ENCODE results near the gene EMCN.
"Not testable (repeated sequence)": the region's sequence is repeated elsewhere in the genome, so short reads cannot be mapped to it uniquely, and the experiment has no call there.

The EMCN gene

DNA sequence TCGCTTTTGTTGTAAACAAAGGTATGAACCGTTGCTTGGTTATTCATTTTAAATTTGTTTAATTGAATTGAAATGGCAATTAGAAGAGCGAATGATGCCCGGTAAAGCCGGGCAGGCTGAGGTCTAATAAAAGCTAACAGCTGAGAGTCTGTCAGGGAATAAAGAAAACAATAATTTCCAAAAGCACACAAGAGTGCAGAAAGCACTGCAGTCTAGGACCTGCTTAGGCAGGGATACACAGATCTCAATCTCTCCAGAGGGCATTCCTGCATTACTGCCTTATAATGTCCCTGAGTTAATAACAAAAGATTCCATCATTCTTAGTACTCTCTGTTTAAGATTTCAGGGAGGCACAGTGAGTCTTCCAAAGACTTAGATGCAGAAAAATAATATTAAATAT lies 27.6 kb upstream of the EMCN start:
- no peak overlapping the region for H3K27ac ChIP-seq
- ChIA-PET POLR2A (ENCODE audit: low non-redundant PET) (no interaction called here), CTCF (no interaction called here)
- TF ChIP-seq, protein P1, sequence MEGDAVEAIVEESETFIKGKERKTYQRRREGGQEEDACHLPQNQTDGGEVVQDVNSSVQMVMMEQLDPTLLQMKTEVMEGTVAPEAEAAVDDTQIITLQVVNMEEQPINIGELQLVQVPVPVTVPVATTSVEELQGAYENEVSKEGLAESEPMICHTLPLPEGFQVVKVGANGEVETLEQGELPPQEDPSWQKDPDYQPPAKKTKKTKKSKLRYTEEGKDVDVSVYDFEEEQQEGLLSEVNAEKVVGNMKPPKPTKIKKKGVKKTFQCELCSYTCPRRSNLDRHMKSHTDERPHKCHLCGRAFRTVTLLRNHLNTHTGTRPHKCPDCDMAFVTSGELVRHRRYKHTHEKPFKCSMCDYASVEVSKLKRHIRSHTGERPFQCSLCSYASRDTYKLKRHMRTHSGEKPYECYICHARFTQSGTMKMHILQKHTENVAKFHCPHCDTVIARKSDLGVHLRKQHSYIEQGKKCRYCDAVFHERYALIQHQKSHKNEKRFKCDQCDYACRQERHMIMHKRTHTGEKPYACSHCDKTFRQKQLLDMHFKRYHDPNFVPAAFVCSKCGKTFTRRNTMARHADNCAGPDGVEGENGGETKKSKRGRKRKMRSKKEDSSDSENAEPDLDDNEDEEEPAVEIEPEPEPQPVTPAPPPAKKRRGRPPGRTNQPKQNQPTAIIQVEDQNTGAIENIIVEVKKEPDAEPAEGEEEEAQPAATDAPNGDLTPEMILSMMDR (conservative IDR thresholded peaks at IDR 0.05; ENCODE audit: low read depth), result no peak
- DNase-seq (ENCODE audit: low spot score), result no peak

DNA sequence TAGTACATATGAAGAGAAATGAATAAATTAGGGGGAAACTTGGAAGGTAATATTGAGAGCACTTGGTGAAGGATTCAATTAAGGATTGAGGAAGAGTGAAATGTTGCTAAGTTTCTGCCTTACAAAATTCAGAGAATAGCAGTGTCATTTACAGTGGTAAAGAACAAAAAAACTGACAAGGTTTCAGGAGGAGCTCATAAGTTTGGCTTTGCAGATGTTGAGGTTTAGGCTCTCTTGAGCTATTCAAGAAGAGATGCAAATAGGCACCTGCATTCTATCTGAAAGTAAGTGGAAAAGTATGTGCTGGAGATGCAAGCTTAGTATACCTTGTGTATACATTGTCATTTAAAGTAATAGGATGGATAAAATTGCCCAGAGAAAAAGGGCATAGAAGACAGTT lies 22.3 kb upstream of the EMCN start:
- POLR2A ChIA-PET (ENCODE audit: low non-redundant PET), result no interaction called here
- DNase-seq (ENCODE audit: low spot score), result no peak
- H3K27ac ChIP-seq, result no peak overlapping the region
- CTCF ChIA-PET, result no interaction called here
- TF ChIP-seq, protein P1 (conservative IDR thresholded peaks at IDR 0.05; ENCODE audit: low read depth), result no peak

DNA sequence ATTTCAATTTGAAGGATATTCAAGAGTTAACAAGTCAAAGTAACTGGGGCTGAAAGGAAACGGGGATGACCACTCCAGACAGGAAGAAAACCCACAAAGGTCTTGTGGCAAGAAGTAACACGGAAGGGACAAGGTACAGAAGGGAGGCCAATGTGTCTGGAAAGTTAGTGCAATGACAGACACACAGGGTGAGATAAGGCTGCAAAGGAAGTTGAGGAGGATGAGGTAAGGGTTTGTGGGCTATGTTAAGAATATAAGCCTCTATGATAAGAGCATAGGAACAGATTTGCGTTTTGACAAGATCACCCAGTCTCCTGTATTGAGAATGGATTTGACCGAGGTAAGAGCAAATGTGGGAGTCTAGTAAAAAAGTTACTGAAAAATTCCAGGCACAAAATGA lies 21.9 kb upstream of the EMCN start:
- DNase-seq (ENCODE audit: low spot score), result no peak
- ChIA-PET POLR2A (ENCODE audit: low non-redundant PET) (no interaction called here), CTCF (no interaction called here)
- no peak overlapping the region for H3K27ac ChIP-seq
- TF ChIP-seq, protein P1 (conservative IDR thresholded peaks at IDR 0.05; ENCODE audit: low read depth), result no peak

DNA sequence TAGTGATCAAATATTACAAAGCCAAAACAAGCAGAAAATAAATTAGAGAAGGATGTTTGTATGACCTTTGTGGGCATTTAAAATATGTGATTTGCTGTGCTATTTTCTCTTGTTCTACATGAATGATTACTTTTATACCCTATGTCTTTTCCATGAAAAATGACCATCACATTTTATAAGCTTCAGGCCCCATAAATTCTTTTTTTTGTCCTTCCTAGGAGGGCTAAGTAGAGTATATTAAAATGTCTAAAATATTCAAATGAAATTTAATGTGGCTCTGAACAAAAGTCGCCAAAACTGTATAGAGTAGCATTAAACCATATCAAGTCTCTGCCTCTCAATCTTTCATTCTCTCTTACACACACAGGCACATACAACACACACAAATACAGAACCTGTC lies 15.9 kb upstream of the EMCN start:
- TF ChIP-seq, protein P1 (conservative IDR thresholded peaks at IDR 0.05; ENCODE audit: low read depth), result no peak
- POLR2A ChIA-PET (ENCODE audit: low non-redundant PET), result no interaction called here
- CTCF ChIA-PET, result no interaction called here
- H3K27ac ChIP-seq, result no peak overlapping the region
- DNase-seq (ENCODE audit: low spot score), result no peak

DNA sequence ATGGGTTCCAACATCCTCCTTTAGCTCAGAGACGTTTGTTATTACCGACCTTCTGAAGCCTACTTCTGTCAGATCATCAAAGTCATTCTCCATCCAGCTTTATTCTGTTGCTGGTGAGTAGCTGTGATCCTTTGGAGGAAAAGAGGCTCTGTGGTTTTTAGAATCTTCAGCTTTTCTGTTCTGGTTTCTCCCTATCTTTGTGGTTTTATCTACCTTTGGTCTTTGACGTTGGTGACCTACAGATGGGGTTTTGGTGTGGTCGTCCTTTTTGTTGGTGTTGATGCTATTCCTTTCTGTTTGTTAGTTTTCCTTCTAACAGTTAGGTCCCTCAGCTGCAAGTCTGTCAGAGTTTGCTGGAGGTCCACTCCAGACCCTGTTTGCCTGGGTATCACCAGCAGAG lies 12.3 kb upstream of the EMCN start:
- DNase-seq (ENCODE audit: low spot score); H3K27ac ChIP-seq; POLR2A ChIA-PET (ENCODE audit: low non-redundant PET): not testable (repeated sequence)
- CTCF ChIA-PET, result interaction anchor here (0.6 kb wide), 1 partner anchor 1564 kb away, joined by 5 read pairs; no protein-coding TSS in a partner anchor

DNA sequence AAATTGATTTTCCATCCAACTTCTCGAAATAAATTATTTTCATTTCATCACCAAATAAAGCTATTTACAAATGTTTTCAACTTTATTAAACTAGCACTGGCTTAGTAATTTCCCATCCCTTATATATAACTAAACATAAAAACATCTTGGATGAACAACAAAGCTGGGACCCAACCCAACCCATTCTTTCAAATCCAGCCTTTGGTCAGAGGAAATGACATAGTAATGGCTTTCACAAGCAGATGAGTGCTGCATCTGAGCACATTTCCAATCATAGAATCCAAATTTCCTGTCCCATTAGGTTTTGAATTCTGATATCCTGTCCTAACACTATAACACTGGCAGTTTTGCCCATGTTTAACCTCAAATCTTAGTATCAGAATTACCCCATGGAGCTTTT lies 7.9 kb upstream of the EMCN start:
- CTCF ChIA-PET, result no interaction called here
- H3K27ac ChIP-seq, result no peak overlapping the region
- POLR2A ChIA-PET (ENCODE audit: low non-redundant PET), result no interaction called here
- no peak for DNase-seq (ENCODE audit: low spot score)
- TF ChIP-seq, protein P1 (conservative IDR thresholded peaks at IDR 0.05; ENCODE audit: low read depth), result no peak

DNA sequence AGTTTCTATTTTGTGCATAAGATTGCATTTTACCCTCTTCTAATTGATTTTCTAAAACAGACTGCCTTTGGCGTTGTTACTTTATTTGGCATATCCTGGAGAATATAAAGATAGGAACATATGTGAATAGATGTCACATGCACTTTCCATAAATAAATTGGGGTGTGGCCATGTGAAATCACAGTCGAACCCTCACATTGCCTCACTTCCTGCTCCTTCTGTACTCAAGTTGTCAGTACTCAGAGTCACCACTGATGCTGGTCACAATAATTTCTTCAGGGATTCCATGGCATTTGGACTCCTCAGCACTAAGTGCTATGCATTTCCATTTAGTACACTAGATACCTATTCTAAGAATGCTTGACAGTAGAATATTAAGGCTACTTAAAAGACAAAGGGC lies 1.4 kb upstream of the EMCN start:
- DNase-seq (ENCODE audit: low spot score), result no peak
- TF ChIP-seq, protein P1 (conservative IDR thresholded peaks at IDR 0.05; ENCODE audit: low read depth), result no peak
- no peak overlapping the region for H3K27ac ChIP-seq
- ChIA-PET POLR2A (ENCODE audit: low non-redundant PET) (no interaction called here), CTCF (no interaction called here)
